Measurements from ENCODE around the gene MORC3.

DNA sequence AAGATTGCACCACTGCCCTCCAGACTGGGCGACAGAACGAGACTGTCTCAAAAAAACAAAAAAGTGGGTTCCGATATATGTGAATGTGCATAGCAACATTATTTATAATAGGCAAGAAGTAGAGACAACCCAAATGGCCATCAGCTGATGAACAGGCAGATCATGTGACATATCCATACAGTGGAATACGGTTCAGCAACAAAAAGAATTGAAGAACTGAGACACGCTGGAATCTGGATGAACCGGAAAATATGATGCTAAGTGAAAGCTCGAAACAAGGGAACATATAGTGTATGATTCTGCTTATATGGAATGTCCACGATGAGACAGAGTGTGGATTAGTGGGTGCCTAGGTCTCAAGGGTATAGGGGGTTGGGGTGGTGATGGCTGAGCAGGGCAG lies 28.5 kb upstream of the MORC3 start:
- TF ChIP-seq, protein P1, sequence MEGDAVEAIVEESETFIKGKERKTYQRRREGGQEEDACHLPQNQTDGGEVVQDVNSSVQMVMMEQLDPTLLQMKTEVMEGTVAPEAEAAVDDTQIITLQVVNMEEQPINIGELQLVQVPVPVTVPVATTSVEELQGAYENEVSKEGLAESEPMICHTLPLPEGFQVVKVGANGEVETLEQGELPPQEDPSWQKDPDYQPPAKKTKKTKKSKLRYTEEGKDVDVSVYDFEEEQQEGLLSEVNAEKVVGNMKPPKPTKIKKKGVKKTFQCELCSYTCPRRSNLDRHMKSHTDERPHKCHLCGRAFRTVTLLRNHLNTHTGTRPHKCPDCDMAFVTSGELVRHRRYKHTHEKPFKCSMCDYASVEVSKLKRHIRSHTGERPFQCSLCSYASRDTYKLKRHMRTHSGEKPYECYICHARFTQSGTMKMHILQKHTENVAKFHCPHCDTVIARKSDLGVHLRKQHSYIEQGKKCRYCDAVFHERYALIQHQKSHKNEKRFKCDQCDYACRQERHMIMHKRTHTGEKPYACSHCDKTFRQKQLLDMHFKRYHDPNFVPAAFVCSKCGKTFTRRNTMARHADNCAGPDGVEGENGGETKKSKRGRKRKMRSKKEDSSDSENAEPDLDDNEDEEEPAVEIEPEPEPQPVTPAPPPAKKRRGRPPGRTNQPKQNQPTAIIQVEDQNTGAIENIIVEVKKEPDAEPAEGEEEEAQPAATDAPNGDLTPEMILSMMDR (conservative IDR thresholded peaks at IDR 0.05; ENCODE audit: low read depth, low read length) = no peak
- no peak for TF ChIP-seq NFE2L2 (IDR thresholded peaks at IDR 0.05; ENCODE audit: low read depth, low read length)
- TF ChIP-seq MAZ (IDR thresholded peaks at IDR 0.05; ENCODE audit: borderline replicate concordance, low read depth, low read length) = no peak
- no peak for TF ChIP-seq BHLHE40 (IDR thresholded peaks at IDR 0.05; ENCODE audit: low read depth, low read length)
- TF ChIP-seq MAFK (IDR thresholded peaks at IDR 0.05; ENCODE audit: low read depth, low read length) = no peak
- no peak for TF ChIP-seq POLR2A (IDR thresholded peaks at IDR 0.05; ENCODE audit: low read depth, low read length)
- no peak for TF ChIP-seq RFX5 (IDR thresholded peaks at IDR 0.05; ENCODE audit: low read depth, low read length)
- TF ChIP-seq CEBPB (IDR thresholded peaks at IDR 0.05; ENCODE audit: low read depth, low read length) = no peak
- TF ChIP-seq SMC3 (IDR thresholded peaks at IDR 0.05; ENCODE audit: low read depth, low read length) = no peak
- TF ChIP-seq RAD21 (IDR thresholded peaks at IDR 0.05; ENCODE audit: low read length) = no peak
- no peak for TF ChIP-seq RCOR1 (IDR thresholded peaks at IDR 0.05; ENCODE audit: insufficient replicate concordance, low read length)

Measured in IMR-90 (cell line).